Stimulated activated effector memory CD8-positive, alpha-beta T cell treated with anti-CD3 and anti-CD28 coated beads, Interleukin-12 subunit alpha, Interleukin-12 subunit beta, amount 100 ng/mL, for 72 hours (primary cell): ENCODE data around the gene SNX25.
A peak's percentile ranks its signal among the peaks of the same experiment; 100 is the strongest.
"Not testable (repeated sequence)": the region's sequence is repeated elsewhere in the genome, so short reads cannot be mapped to it uniquely, and the experiment has no call there.

Experiments used
- ATAC-seq: fragments of 150-1000 bp; cut with Tn5 transposase; 2 replicates; pipeline ENCODE4 v1.10.0; 2021
- DNase-seq, 2 donors: peaks; one replicate each; pipeline ENCODE4 v3.0.0; 2021 to 2022; ENCODE audit warnings: low spot score in 2 of 2
- H3K27ac Mint-ChIP-seq: one replicate; pipeline ENCODE4 v1.8.0; 2022; ENCODE audit warnings: mild to moderate bottlenecking, mixed read lengths
- H3K36me3 Mint-ChIP-seq: one replicate; pipeline ENCODE4 v1.8.0; 2022; ENCODE audit warnings: mild to moderate bottlenecking, mixed read lengths
- H3K4me1 Mint-ChIP-seq: one replicate; pipeline ENCODE4 v1.8.0; 2022; ENCODE audit warnings: mixed read lengths
- H3K4me3 Mint-ChIP-seq: one replicate; pipeline ENCODE4 v1.8.0; 2022; ENCODE audit warnings: mild to moderate bottlenecking, mixed read lengths
- H3K9me3 Mint-ChIP-seq: one replicate; pipeline ENCODE4 v1.8.0; 2022; ENCODE audit warnings: mixed read lengths

The SNX25 gene

GRCh38 chr4:185344743-185345538, 135.5 kb downstream of the SNX25 start:
- Mint-ChIP-seq H3K36me3 (peaks cover 58% of the 10 kb centered on the region), H3K27ac (peak overlapping the region; percentile 63), H3K9me3 (no peaks in the 10 kb centered on the region), H3K4me3 (peak overlapping the region; percentile 12), H3K4me1 (peaks cover 42% of the 10 kb centered on the region)
- DNase-seq (no peak), ATAC-seq (peak; percentile 39)

DNA sequence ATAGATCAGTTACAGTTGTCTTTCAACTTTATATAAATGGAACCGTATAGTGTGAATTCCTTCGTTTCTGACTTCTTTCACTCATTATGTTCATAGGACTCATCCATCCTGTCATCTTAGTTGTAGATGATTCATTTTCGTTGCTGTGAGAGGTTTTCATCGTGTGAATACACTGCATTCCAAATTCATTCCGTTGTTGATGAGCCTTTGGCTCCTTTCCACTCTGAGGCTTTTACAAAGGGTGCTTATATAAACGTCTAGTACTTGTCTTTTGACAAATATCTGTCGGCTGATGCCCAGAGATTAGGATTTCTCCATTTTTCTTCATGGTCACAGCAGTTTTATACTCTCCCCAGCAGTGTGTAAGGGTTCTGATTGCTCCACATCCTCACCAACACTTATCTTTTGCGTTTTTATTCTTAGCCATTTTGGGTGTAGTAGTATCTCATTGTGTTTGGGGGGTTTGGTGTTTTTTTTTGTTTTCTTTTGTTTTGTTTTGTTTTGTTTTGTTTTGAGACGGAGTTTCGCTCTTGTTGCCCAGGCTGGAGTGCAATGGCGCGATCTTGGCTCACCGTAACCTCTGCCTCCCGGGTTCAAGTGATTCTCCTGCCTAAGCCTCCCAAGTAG, 137.7 kb downstream of the SNX25 start:
- no peaks in the 10 kb centered on the region for H3K9me3 Mint-ChIP-seq
- H3K4me3 Mint-ChIP-seq: no peak overlapping the region
- H3K36me3 Mint-ChIP-seq: peaks cover 75% of the 10 kb centered on the region

GRCh38 chr4:185351691-185352090, 142.3 kb downstream of the SNX25 start:
- DNase-seq (no peak), ATAC-seq (no peak)
- Mint-ChIP-seq H3K4me3 (no peak overlapping the region), H3K27ac (no peak overlapping the region), H3K4me1 (no peaks in the 10 kb centered on the region), H3K36me3 (peaks cover 63% of the 10 kb centered on the region), H3K9me3 (no peaks in the 10 kb centered on the region)

More for the DNA sequence above, 137.7 kb downstream of the SNX25 start:
- H3K4me1 Mint-ChIP-seq: peaks cover 28% of the 10 kb centered on the region
- ATAC-seq (no peak), DNase-seq (no peak)
- H3K27ac Mint-ChIP-seq: no peak overlapping the region

DNA sequence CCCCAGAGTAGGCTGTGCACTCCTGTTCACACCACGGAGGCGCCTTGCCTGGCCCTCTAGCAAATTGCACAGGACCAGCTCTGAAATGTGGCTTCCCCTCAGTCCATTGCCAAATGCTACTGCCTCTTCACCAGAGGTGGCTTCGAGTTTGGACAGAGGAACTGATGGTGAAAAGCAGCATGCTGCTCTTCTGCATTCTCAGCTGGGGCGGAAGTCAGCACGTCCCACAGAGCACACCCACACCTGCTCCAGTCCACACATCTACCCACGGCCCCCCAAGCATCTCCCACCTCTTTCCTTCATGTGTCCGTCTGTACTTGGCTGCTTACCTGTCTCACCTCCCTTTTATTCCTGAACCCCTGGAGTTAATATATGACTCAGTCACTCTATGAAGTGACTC, 142.8 kb downstream of the SNX25 start:
- ATAC-seq: no peak
- no peak for DNase-seq
- H3K27ac Mint-ChIP-seq: no peak overlapping the region
- H3K36me3 Mint-ChIP-seq: peaks cover 58% of the 10 kb centered on the region
- no peaks in the 10 kb centered on the region for H3K9me3 Mint-ChIP-seq
- no peak overlapping the region for H3K4me3 Mint-ChIP-seq
- no peaks in the 10 kb centered on the region for H3K4me1 Mint-ChIP-seq

DNA sequence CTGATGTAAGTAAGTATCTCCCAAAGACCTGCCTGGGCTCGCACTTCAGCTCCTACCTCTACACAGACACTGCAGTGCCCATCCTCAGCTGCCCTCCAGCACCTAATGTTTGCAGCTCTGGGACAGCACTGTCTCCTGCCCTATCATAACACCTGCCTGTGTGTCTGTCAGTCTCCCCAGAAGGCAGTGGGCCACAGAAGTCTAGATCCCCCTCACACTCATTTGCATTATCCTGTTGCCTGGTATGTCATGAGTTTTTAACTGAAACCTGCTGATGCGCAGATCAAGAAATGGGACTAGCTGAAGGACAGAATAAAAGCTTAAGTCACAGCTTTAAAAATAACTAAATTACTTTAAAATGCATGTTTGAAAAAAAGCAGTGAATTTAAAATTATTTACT, 143.3 kb downstream of the SNX25 start:
- Mint-ChIP-seq H3K9me3 (no peaks in the 10 kb centered on the region), H3K4me3 (no peak overlapping the region), H3K4me1 (no peaks in the 10 kb centered on the region), H3K36me3 (peaks cover 56% of the 10 kb centered on the region), H3K27ac (no peak overlapping the region)
- ATAC-seq (no peak), DNase-seq (no peak)

DNA sequence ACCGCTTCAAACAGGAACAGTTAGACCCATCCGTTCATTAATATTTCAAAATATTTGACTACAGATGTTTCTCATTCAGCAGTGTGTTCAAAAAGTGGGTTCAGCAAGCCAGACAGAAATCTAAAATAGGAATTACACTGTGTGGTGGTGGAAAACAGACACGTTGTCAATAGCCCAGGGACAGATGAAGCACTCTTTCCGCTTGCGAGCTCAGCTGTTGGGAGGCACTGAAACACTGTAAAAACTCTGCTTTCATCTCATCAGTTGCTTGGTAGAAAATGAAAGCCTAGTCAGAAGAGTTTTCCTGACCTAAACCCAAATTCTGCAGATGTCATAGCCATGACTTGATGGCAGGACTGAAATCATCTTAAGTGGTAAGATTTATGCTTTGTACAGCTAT, 147.8 kb downstream of the SNX25 start:
- H3K36me3 Mint-ChIP-seq: peaks cover 33% of the 10 kb centered on the region
- no peaks in the 10 kb centered on the region for H3K4me1 Mint-ChIP-seq
- DNase-seq (no peak), ATAC-seq (no peak)
- H3K9me3 Mint-ChIP-seq: no peaks in the 10 kb centered on the region
- no peak overlapping the region for H3K27ac Mint-ChIP-seq
- H3K4me3 Mint-ChIP-seq: no peak overlapping the region

- Mint-ChIP-seq H3K9me3 (no peaks in the 10 kb centered on the region), H3K27ac (no peak overlapping the region), H3K36me3 (peaks cover 38% of the 10 kb centered on the region), H3K4me1 (no peaks in the 10 kb centered on the region), H3K4me3 (no peak overlapping the region)
- ATAC-seq (no peak), DNase-seq (no peak)
These were observed 148.5 kb downstream of the SNX25 start for GRCh38 chr4:185357733-185358440.

DNA sequence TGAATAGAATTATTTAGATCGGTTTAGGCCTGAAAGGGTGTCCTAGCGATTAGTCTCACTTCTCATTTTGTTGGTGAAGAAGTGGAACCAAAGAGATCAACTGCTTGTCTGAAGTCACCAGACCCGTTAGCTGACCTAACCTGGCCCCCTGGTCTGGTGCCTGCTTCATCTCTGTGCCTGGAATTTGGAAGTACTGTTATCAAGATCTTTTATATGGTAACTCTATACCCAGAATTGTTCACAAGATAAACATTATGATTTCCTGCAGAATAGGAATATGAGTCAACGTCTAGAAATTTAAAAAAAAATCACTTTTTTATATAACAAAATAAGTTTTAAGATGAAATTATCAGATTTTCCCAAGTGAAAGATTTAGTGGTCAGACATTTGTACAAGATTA, 149.1 kb downstream of the SNX25 start:
- no peaks in the 10 kb centered on the region for H3K9me3 Mint-ChIP-seq
- H3K4me1 Mint-ChIP-seq: no peaks in the 10 kb centered on the region
- peaks cover 44% of the 10 kb centered on the region for H3K36me3 Mint-ChIP-seq
- no peak overlapping the region for H3K4me3 Mint-ChIP-seq
- no peak for ATAC-seq
- H3K27ac Mint-ChIP-seq: no peak overlapping the region
- no peak for DNase-seq

GRCh38 chr4:185358959-185359358, 149.6 kb downstream of the SNX25 start:
- Mint-ChIP-seq H3K4me3 (no peak overlapping the region), H3K27ac (no peak overlapping the region), H3K36me3 (peaks cover 44% of the 10 kb centered on the region), H3K9me3 (no peaks in the 10 kb centered on the region), H3K4me1 (no peaks in the 10 kb centered on the region)
- ATAC-seq: no peak
- no peak for DNase-seq

- peaks cover 37% of the 10 kb centered on the region for H3K36me3 Mint-ChIP-seq
- ATAC-seq (no peak), DNase-seq (no peak)
- no peaks in the 10 kb centered on the region for H3K4me1 Mint-ChIP-seq
- no peak overlapping the region for H3K27ac Mint-ChIP-seq
- H3K9me3 Mint-ChIP-seq: no peaks in the 10 kb centered on the region
- H3K4me3 Mint-ChIP-seq: no peak overlapping the region
These were observed 150.5 kb downstream of the SNX25 start for GRCh38 chr4:185359767-185360446.

GRCh38 chr4:185361872-185362271, 152.5 kb downstream of the SNX25 start:
- H3K36me3 Mint-ChIP-seq: peaks cover 35% of the 10 kb centered on the region
- DNase-seq (no peak), ATAC-seq (no peak)
- H3K9me3 Mint-ChIP-seq: no peaks in the 10 kb centered on the region
- no peaks in the 10 kb centered on the region for H3K4me1 Mint-ChIP-seq
- H3K4me3 Mint-ChIP-seq: no peak overlapping the region
- H3K27ac Mint-ChIP-seq: no peak overlapping the region

DNA sequence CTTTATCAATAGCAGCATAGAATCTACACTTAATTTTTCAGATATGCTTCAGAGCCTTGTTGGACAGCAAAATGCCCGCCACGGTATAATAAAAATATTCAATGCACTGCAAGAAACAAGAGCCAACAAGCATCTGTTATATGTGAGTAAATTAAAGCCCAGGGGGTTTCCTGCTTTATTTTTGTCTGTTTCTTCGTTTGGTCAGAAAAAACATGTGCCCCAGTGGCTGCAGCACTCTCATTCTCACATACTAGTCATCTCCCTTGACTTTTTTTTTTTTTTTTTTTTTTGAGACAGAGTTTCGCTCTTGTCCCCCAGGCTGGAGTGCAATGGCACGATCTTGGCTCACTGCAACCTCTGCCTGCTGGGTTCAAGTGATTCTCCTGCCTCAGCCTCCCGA, 153.2 kb downstream of the SNX25 start:
- not testable (repeated sequence) for H3K4me3 Mint-ChIP-seq, H3K9me3 Mint-ChIP-seq, H3K27ac Mint-ChIP-seq, H3K4me1 Mint-ChIP-seq, DNase-seq, ATAC-seq
- H3K36me3 Mint-ChIP-seq: peaks cover 34% of the 10 kb centered on the region

GRCh38 chr4:185363251-185363650, 153.9 kb downstream of the SNX25 start:
- DNase-seq: no peak
- H3K27ac Mint-ChIP-seq: no peak overlapping the region
- peaks cover 27% of the 10 kb centered on the region for H3K36me3 Mint-ChIP-seq
- no peaks in the 10 kb centered on the region for H3K9me3 Mint-ChIP-seq
- H3K4me1 Mint-ChIP-seq: no peaks in the 10 kb centered on the region
- H3K4me3 Mint-ChIP-seq: no peak overlapping the region
- no peak for ATAC-seq

- no peak for DNase-seq
- no peak overlapping the region for H3K27ac Mint-ChIP-seq
- ATAC-seq: no peak
- no peaks in the 10 kb centered on the region for H3K9me3 Mint-ChIP-seq
- H3K4me1 Mint-ChIP-seq: no peaks in the 10 kb centered on the region
- peaks cover 12% of the 10 kb centered on the region for H3K36me3 Mint-ChIP-seq
- H3K4me3 Mint-ChIP-seq: no peak overlapping the region
These were observed 155.5 kb downstream of the SNX25 start for GRCh38 chr4:185364886-185365285.

GRCh38 chr4:185369731-185370130, 160.3 kb downstream of the SNX25 start:
- H3K36me3 Mint-ChIP-seq: no peaks in the 10 kb centered on the region
- no peaks in the 10 kb centered on the region for H3K9me3 Mint-ChIP-seq
- no peak overlapping the region for H3K4me3 Mint-ChIP-seq
- peak overlapping the region; percentile 40 for H3K27ac Mint-ChIP-seq
- DNase-seq: no peak
- H3K4me1 Mint-ChIP-seq: no peaks in the 10 kb centered on the region
- no peak for ATAC-seq
